GM12878 (cell line): Measurements from ENCODE around the gene SPHK2. TPM values are rescaled to one million over a fixed set of nuclear protein-coding genes. Genes with fewer than 3 reads are reported as not detected.

Experiments used
- ATF2 ChIP-seq: IDR thresholded peaks from 2 replicates; pipeline ENCODE4 v1.6.1; 2012; ENCODE audit warnings: low read length, inconsistent platforms
- BRCA1 ChIP-seq: IDR thresholded peaks from 2 replicates; pipeline ENCODE4 v1.6.1; 2011; ENCODE audit warnings: low read depth, low read length, improper control_type of control experiment
- CEBPB ChIP-seq, 2 experiments: fragments of 150-350 bp in 1 of 2; IDR thresholded peaks; 2 replicates each; pipeline ENCODE4 v1.6.1; 2012 to 2014; ENCODE audit warnings: low read depth in 2 of 2, low read length in 2 of 2, borderline replicate concordance in 1 of 2, inconsistent platforms in 1 of 2
- CHD2 ChIP-seq: IDR thresholded peaks from 2 replicates; pipeline ENCODE4 v1.6.1; 2011; ENCODE audit warnings: low read depth, low read length, improper control_type of control experiment, borderline replicate concordance
- HSF1 ChIP-seq: fragments of 150-350 bp; IDR thresholded peaks from 2 replicates; pipeline ENCODE4 v1.6.1; 2014; ENCODE audit warnings: mild to moderate bottlenecking, low read depth, low read length
- IKZF1 ChIP-seq: fragments of 450-650 bp; conservative IDR thresholded peaks from 2 replicates; pipeline ENCODE4 v1.6.1; 2017; ENCODE audit warnings: antibody characterized with exemption, mild to moderate bottlenecking
- IRF3 ChIP-seq: fragments of 450-650 bp; IDR thresholded peaks from 2 replicates; pipeline ENCODE4 v1.6.1; 2014; ENCODE audit warnings: mild to moderate bottlenecking
- IRF4 ChIP-seq: IDR thresholded peaks from 2 replicates; pipeline ENCODE4 v1.6.1; 2011; ENCODE audit warnings: low read depth, low read length
- PAX5 ChIP-seq: IDR thresholded peaks from 2 replicates; pipeline ENCODE4 v1.6.1; 2011; ENCODE audit warnings: low read depth, low read length, borderline replicate concordance
- PAX8 ChIP-seq: fragments of 450-650 bp; IDR thresholded peaks from 2 replicates; pipeline ENCODE4 v1.6.1; 2017; ENCODE audit warnings: mild to moderate bottlenecking, moderate library complexity
- POLR2AphosphoS2 ChIP-seq: IDR thresholded peaks from 2 replicates; pipeline ENCODE4 v1.6.1; 2011; ENCODE audit warnings: low read depth, mild to moderate bottlenecking, low read length, improper control_type of control experiment, moderate library complexity
- POU2F2 ChIP-seq: IDR thresholded peaks from 3 replicates; pipeline ENCODE4 v1.6.1; 2011; ENCODE audit warnings: low read depth, mild to moderate bottlenecking, low read length, borderline replicate concordance
- RAD21 ChIP-seq: IDR thresholded peaks from 2 replicates; pipeline ENCODE4 v1.6.1; 2011; ENCODE audit warnings: mild to moderate bottlenecking, low read depth, low read length, moderate library complexity; ENCODE audit not compliant: insufficient read depth
- RELA ChIP-seq: fragments of 450-650 bp; IDR thresholded peaks from 2 replicates; pipeline ENCODE4 v1.8.0; 2014; ENCODE audit warnings: borderline replicate concordance; ENCODE audit not compliant: partially characterized antibody
- SMAD5 ChIP-seq: IDR thresholded peaks from 2 replicates; pipeline ENCODE4 v1.6.1; 2016; ENCODE audit warnings: antibody characterized with exemption, low read depth
- SRF ChIP-seq, 2 experiments: IDR thresholded peaks; 2 replicates each; pipeline ENCODE4 v1.6.1; 2011; ENCODE audit warnings: low read depth in 2 of 2, low read length in 2 of 2, mild to moderate bottlenecking in 1 of 2, moderate library complexity in 1 of 2
- STAT1 ChIP-seq: fragments of 450-650 bp; conservative IDR thresholded peaks from 2 replicates; pipeline ENCODE4 v1.6.1; 2014; ENCODE audit warnings: antibody characterized with exemption, mild to moderate bottlenecking
- ZNF217 ChIP-seq: fragments of 450-650 bp; IDR thresholded peaks from 2 replicates; pipeline ENCODE4 v1.6.1; 2017; ENCODE audit warnings: antibody characterized with exemption, mild to moderate bottlenecking
- polyA plus RNA-seq, 11 experiments: library from polyadenylated mRNA; depleted of rRNA in 4 of 11; unstranded in 6 of 11; stranded (reverse) in 5 of 11; fragments of >200 nt; fragmentation: Nextera tagmentation in 4 of 11; fragmentation: Illumina TruSeq in 1 of 11; extraction: Ambion mirVana in 4 of 11; extraction: Trizol in 1 of 11; gene quantifications; 1 replicate in 1 of 11; 2 replicates in 10 of 11; pipeline versions ENCODE4 v1.2.1 to v1.2.3, GENCODE V29; 2011 to 2016; ENCODE audit warnings: inconsistent platforms in 2 of 11, missing spikeins in 2 of 11, low read depth in 1 of 11
- total RNA-seq, 4 experiments: library from RNA; depleted of rRNA in 3 of 4; stranded (reverse); fragments of >200 nt in 3 of 4; fragmentation: Illumina TruSeq in 1 of 4; extraction: Trizol in 1 of 4; gene quantifications; 2 replicates each; pipeline versions ENCODE4 v1.2.1 to v1.2.3, GENCODE V29; 2013 to 2021
- TF ChIP-seq, protein P1 (sequence below): fragments of 450-650 bp; IDR thresholded peaks from 2 replicates; pipeline ENCODE4 v1.6.1; 2017; ENCODE audit warnings: mild to moderate bottlenecking
- TF ChIP-seq, protein P2 (sequence below): IDR thresholded peaks from 2 replicates; pipeline ENCODE4 v1.6.1; 2011; ENCODE audit warnings: borderline replicate concordance, low read depth, mild to moderate bottlenecking, moderate library complexity, low read length; ENCODE audit not compliant: insufficient read depth, poor library complexity, severe bottlenecking

Gene SPHK2
- total and polyA plus RNA-seq, 10 of the 15 experiments (the other 5 are each of a cell fraction or from before 2014, with no cell fraction given): 0.37 to 40.5 (median 11.2) TPM

DNA sequence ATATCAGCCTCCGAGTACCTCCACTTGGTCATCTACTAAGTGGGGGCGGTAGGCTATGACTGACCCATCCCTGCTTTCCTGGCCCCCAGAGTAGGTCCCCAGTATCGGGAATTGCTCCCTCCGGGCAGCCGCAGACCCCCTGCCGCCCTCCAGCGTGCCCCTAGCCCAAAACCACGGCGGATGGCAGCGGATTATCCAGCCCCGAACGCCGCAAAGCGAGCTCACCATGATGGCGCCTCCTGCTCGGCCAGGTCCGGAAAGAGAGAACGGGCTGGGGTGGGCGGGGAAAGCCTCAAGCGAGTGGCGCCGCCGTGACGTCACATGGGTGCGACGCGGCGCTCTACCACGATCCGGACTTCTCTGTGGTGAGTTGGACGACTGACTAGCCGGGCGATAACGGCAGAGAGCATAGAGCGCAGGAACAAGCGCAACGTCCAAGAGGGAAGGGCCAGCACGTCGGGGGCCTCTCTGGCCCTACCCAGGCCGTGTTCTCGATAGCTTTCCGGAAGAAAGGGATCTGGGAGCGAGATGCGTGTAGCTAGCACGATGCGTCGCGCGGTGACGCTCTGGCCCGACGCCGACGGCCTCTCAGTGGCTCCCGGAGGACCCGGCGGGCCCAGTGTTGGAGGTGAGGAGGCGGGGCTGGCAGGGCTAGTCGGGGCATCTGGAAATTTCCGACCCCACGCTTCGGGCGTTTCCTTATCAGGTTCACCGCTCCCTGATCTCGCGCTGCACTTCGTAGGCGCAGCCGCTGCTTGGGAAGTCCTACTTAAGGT is at the start of gene SPHK2, which contains the start of gene RPL18 (continued):
- TF ChIP-seq, protein P1, sequence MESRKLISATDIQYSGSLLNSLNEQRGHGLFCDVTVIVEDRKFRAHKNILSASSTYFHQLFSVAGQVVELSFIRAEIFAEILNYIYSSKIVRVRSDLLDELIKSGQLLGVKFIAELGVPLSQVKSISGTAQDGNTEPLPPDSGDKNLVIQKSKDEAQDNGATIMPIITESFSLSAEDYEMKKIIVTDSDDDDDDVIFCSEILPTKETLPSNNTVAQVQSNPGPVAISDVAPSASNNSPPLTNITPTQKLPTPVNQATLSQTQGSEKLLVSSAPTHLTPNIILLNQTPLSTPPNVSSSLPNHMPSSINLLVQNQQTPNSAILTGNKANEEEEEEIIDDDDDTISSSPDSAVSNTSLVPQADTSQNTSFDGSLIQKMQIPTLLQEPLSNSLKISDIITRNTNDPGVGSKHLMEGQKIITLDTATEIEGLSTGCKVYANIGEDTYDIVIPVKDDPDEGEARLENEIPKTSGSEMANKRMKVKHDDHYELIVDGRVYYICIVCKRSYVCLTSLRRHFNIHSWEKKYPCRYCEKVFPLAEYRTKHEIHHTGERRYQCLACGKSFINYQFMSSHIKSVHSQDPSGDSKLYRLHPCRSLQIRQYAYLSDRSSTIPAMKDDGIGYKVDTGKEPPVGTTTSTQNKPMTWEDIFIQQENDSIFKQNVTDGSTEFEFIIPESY: no peak
- peak; percentile 39; the same call in 1 of the 2 replicates for TF ChIP-seq PAX5
- TF ChIP-seq, protein P2, sequence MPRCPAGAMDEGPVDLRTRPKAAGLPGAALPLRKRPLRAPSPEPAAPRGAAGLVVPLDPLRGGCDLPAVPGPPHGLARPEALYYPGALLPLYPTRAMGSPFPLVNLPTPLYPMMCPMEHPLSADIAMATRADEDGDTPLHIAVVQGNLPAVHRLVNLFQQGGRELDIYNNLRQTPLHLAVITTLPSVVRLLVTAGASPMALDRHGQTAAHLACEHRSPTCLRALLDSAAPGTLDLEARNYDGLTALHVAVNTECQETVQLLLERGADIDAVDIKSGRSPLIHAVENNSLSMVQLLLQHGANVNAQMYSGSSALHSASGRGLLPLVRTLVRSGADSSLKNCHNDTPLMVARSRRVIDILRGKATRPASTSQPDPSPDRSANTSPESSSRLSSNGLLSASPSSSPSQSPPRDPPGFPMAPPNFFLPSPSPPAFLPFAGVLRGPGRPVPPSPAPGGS: no peak
- TF ChIP-seq POU2F2: peak; percentile 90
- TF ChIP-seq CEBPB (IDR thresholded peaks at IDR 0.05; ENCODE audit: borderline replicate concordance in 1 of 2, low read depth in 2 of 2, low read length in 2 of 2): no peak
- peak; percentile 33 to 94; a peak in 3 of 4 replicates for TF ChIP-seq SRF (IDR thresholded peaks at IDR 0.05; ENCODE audit: low read depth in 2 of 2, low read length in 2 of 2)
- 0 out of 2 replicates have a peak, but pooled peaks have one; percentile 33 for TF ChIP-seq HSF1
- TF ChIP-seq ATF2: no peak; the same call in 1 of the 2 replicates
- peak; percentile 97 for TF ChIP-seq POLR2AphosphoS2
- no peak for TF ChIP-seq PAX8
- 0 out of 2 replicates have a peak, but pooled peaks have one; percentile 6 for TF ChIP-seq IRF3
- TF ChIP-seq SMAD5: peak; percentile 95
- TF ChIP-seq RAD21: no peak
- peak; percentile 81; the same call in 1 of the 2 replicates for TF ChIP-seq CHD2
- TF ChIP-seq STAT1: peak; percentile 62; the same call in 1 of the 2 replicates
- peak; percentile 79 for TF ChIP-seq IRF4
- peak; percentile 100 for TF ChIP-seq IKZF1
- peak; percentile 73 for TF ChIP-seq RELA
- no peak for TF ChIP-seq ZNF217
- no peak for TF ChIP-seq BRCA1
